NCI-H82 treated with DMSO at 0.1 percent for 48 hours (cell line): Measurements from ENCODE around the gene WFDC9.
"Not testable (repeated sequence)": the region's sequence is repeated elsewhere in the genome, so short reads cannot be mapped to it uniquely, and the experiment has no call there.

ENCODE experiments used
- DNase-seq: peaks from one replicate; lab custom pipeline; 2025; ENCODE audit not compliant: unreplicated experiment; lab: John Stamatoyannopoulos, UW

WFDC9 gene

DNA sequence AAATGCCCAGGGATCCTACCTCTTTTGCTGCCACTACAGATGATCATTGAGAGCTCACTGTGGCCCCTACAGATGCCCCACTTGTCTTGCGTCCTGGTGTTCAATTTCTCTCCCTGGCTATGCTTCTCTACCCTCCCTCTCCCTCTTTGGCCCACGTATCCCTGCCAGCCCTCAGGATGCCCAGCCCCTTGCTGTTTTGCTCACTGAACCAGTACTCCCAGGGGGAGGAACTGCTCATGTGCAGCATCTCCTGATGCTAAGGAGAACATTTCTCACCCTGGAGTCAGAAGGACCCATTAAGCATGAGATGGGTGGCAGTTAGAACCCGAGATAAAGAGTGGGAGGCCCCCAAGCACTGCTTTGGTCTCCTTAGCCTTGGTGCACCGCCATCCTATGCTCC, at the start of gene WFDC9:
Gene WFDC9, minus strand, starts transcription at position 101 of the 400 bp plus-strand sequence. CDS start 21,103 bp downstream, outside the sequence.
- no peak for DNase-seq

DNA sequence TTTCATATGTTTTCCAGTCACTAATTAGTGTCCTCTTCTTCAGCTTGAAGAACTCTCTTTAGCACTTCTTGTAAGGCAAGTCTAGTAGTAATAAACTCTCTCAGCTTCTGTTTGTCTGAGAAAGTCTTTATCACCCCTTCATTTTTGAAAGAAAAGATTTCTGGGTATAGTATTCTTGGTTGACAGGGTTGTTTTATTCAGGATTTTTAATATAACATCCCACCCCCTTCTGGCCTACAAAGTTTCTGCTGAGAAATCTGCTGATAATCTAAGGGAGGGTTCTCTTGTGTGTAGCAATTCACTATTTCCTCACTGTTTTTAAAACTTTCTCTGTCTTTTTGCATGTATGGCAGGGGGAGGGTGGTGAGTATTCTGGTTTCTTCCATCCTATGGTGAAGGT, 48.6 kb upstream of the WFDC9 start:
- DNase-seq, result no peak

- DNase-seq, result no peak
Measured at GRCh38 chr20:45672765-45673164, 41.7 kb upstream of the WFDC9 start.

GRCh38 chr20:45670139-45670538, 39.1 kb upstream of the WFDC9 start, which contains the start of gene WFDC11:
Gene WFDC11 (minus strand): TSS chr20:45670239. CDS start chr20:45650600, 19,639 bp downstream.
- DNase-seq, result no peak

DNA sequence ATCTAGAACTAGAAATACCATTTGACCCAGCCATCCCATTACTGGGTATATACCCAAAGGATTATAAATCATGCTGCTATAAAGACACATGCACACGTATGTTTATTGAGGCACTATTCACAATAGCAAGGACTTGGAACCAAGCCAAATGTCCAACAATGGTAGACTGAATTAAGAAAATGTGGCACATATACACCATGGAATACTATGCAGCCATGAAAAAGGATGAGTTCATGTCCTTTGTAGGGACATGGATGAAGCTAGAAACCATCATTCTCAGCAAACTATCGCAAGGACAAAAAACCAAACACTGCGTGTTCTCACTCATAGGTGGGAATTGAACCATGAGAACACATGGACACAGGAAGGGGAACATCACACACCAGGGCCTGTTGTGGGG, 26.0 kb upstream of the WFDC9 start:
- not testable (repeated sequence) for DNase-seq

- DNase-seq, result not testable (repeated sequence)
Measured at GRCh38 chr20:45651726-45652125, 20.6 kb upstream of the WFDC9 start.

DNA sequence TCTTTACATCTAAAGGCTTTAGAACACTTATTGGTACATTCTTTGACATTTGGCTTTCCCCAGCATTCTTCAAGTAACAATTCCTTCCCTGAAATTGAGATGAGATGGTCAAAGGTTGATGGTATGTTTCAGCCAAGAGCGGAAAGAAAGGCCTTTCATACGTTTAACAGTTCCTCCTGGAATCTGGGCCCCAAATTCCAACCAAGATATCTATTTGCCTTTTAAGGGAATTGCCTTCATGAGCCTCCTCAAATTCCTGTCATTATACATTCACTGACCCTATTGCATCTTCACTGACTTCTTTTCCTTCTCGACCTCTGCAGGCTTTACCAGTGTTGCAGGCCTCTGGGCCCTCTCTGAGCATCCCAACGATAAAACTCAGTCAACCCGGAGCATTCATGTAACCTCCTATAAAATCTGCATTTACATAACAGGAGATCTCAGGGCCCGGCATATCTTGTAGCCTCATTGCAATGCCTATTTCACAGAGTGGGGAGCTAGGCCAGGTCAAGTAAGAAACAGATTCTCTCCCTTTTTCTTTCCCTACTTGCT, 18.3 kb upstream of the WFDC9 start:
- no peak for DNase-seq

- no peak for DNase-seq
Measured at GRCh38 chr20:45647441-45648050, 16.5 kb upstream of the WFDC9 start.

DNA sequence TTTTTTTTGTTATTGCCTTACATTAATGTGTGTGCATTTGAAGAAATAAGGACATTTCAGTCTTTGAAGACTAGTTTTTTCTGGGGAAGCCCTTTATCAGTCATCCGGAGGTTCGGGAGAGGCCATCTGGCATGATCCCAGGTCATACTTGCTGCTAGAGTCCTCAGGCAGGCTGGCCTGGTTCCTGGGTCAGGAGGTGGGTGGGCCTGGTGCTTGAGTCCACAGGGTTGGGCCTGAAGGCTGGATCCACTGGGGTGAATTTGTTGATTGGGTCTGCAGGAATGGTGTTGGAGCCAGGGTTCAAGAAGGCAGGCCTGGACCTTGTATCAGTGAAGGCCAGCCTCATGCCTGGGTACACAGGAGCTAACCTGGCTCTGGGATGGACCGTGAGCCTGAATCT, 15.8 kb upstream of the WFDC9 start:
- no peak for DNase-seq

- not testable (repeated sequence) for DNase-seq
Measured at GRCh38 chr20:45645869-45646268, 14.8 kb upstream of the WFDC9 start.

- DNase-seq, result not testable (repeated sequence)
Measured at GRCh38 chr20:45641076-45641475, 10.0 kb upstream of the WFDC9 start.

- no peak for DNase-seq
Measured at GRCh38 chr20:45639687-45640086, 8.6 kb upstream of the WFDC9 start.

GRCh38 chr20:45636513-45636912, 5.4 kb upstream of the WFDC9 start:
- no peak for DNase-seq

GRCh38 chr20:45630371-45630770, 713 bp downstream of the WFDC9 start:
- DNase-seq, result no peak

DNA sequence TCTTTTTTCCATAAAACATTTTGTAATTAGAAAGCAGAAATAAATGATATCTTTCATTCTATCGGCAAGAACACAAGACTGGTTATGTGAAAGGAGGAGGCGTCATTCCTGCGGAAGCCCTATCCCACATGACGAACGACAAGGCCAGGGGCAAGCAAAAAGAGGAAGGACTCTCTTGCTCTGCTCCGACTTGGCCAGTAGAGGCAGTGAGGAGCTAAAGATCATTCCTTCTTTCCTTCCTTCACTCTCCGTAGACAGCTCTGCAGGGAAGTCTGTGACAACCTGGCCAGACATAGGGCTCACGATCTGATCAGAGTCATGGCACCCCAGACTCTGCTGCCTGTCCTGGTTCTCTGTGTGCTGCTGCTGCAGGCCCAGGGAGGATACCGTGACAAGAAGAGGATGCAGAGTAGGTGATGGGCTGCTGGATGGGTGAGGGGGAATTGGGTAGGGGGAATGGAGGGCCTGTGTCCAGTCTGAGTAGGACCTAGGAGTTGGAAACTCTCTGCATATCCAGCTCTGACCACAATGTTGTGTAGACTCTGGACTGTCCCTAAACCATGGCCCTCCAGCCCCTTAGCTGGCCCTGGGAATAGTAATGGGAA, 1.5 kb downstream of the WFDC9 start, which contains the start of gene WFDC10A:
Gene WFDC10A, plus strand, starts transcription at position 244 of the 605 bp plus-strand sequence. Its CDS starts 75 bp downstream, at position 319.
- peak; percentile 62 for DNase-seq

- DNase-seq, result no peak
Measured at GRCh38 chr20:45626540-45626939, 4.5 kb downstream of the WFDC9 start.

GRCh38 chr20:45621593-45621992, 9.5 kb downstream of the WFDC9 start:
- DNase-seq, result no peak

DNA sequence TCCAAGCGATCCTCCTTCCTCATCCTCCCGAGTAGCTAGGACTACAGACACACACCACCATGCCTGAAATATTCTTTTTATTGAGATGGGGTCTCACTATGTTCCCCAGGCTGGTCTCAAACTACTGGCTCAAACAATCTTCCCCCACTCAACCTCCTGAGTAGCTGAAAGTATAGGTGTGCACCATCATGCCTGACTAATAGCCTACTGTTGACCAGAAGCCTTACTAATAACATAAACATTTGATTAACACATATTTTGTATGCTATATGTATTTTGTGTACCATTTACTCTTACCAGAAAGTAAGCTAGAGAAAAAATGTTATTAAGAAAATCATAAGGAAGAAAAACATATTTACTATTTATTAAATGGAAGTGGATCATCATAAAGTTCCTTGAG, 13.5 kb downstream of the WFDC9 start:
- no peak for DNase-seq

GRCh38 chr20:45612314-45612713, 18.8 kb downstream of the WFDC9 start:
- no peak for DNase-seq

- DNase-seq, result no peak
Measured at GRCh38 chr20:45611054-45611453, 20.0 kb downstream of the WFDC9 start.

DNA sequence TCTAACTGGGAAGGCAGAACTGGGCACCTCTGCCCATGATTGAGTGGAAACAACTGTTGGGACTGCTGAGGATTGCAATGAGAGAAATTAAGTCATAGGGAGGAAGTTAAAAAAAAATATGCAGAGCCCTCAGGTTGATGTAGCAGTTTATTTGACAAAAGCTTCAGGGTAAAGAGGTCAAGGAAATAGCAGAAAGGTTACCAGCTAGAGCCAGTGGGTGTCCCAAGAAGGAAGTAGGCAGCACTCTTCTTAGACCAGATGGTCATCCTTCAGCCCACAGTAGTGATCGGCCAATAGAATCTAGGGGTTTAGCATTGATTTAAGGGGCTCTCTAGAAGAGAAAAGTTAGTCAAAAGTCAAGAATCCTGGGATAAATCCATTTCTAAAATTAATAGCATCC, 23.3 kb downstream of the WFDC9 start:
- no peak for DNase-seq

GRCh38 chr20:45595235-45595634, 35.8 kb downstream of the WFDC9 start:
- no peak for DNase-seq
